ENCODE results near the gene FILIP1L. TPM values are rescaled to one million over a fixed set of nuclear protein-coding genes. Genes with fewer than 3 reads are reported as not detected.

FILIP1L gene
- total RNA-seq, 2 experiments from 2014 or later = 1.5 to 1.7 TPM

DNA sequence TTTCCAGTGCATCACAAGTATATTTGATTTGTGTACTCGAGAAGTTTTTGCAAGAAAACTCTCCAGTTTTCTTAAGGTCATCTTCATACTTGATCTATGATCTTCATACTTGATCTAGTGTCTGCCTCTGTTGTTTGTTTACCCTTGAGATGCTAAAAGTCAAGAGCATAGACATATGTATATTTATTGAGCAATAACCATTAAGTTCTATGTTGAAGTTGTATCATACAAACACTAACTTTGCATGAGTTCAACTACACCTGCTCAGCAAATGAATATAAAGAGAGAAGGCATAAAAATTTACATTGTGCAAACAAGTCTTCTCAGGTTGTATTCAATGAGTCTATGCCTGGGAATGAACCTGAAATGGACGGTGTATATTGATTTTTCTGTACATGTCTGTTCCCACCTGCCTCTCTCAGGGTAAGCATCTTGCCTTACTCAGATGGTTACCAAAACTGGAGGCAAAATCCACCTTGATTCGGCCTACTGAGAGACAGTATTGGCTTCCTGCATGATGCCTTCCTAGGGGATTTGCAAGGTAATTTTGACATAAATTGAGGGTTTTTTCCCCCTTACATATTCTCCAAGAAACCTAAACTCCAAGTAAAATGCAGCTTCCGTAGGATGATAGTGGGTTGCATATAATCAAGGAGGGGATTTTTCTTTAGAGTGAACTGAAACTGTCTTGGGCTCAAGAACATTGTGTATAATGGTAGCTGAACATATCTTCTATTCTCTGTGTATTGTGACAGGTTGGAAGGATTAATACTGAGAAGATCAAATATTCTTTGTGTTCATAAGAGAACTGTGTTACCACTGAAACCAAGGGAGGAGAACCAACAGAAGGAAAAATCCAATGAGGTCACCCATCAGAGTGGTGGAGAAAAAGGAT lies 110.4 kb downstream of the FILIP1L start:
- H3K9me3 Mint-ChIP-seq (ENCODE audit: insufficient read depth) = no peaks in the 10 kb centered on the region
- H3K4me3 Mint-ChIP-seq = no peak overlapping the region
- no peaks in the 10 kb centered on the region for H3K27me3 Mint-ChIP-seq (ENCODE audit: low read depth)
- H3K36me3 Mint-ChIP-seq (ENCODE audit: low read depth) = no peaks in the 10 kb centered on the region
- CTCF ChIA-PET = interaction anchor here (1.1 kb wide), 1 partner anchor 10 kb away, joined by 3 read pairs; no protein-coding TSS in a partner anchor
- POLR2A ChIA-PET = no interaction called here
- no peak for DNase-seq
- H3K27ac Mint-ChIP-seq = no peak overlapping the region
- H3K4me1 Mint-ChIP-seq (ENCODE audit: low read depth) = peaks cover 8% of the 10 kb centered on the region
- no peak for ATAC-seq

GRCh38 chr3:100002599-100003350 lies 111.5 kb downstream of the FILIP1L start:
- H3K27me3 Mint-ChIP-seq (ENCODE audit: low read depth) = no peaks in the 10 kb centered on the region
- POLR2A ChIA-PET = no interaction called here
- peaks cover 8% of the 10 kb centered on the region for H3K4me1 Mint-ChIP-seq (ENCODE audit: low read depth)
- no peak overlapping the region for H3K4me3 Mint-ChIP-seq
- H3K27ac Mint-ChIP-seq = no peak overlapping the region
- ATAC-seq = no peak
- H3K36me3 Mint-ChIP-seq (ENCODE audit: low read depth) = no peaks in the 10 kb centered on the region
- CTCF ChIA-PET = interaction anchor here (1.1 kb wide), 1 partner anchor 11 kb away, joined by 3 read pairs; no protein-coding TSS in a partner anchor
- DNase-seq = no peak
- H3K9me3 Mint-ChIP-seq (ENCODE audit: insufficient read depth) = no peaks in the 10 kb centered on the region

- ChIA-PET CTCF (no interaction called here), POLR2A (no interaction called here)
- Mint-ChIP-seq H3K9me3 (ENCODE audit: insufficient read depth) (no peaks in the 10 kb centered on the region), H3K27me3 (ENCODE audit: low read depth) (no peaks in the 10 kb centered on the region), H3K4me1 (ENCODE audit: low read depth) (peaks cover 8% of the 10 kb centered on the region), H3K4me3 (no peak overlapping the region), H3K36me3 (ENCODE audit: low read depth) (no peaks in the 10 kb centered on the region), H3K27ac (no peak overlapping the region)
- ATAC-seq (no peak), DNase-seq (no peak)
Observed at GRCh38 chr3:100001526-100002270, 112.6 kb downstream of the FILIP1L start.

- no peak for DNase-seq
- Mint-ChIP-seq H3K4me1 (ENCODE audit: low read depth) (peaks cover 8% of the 10 kb centered on the region), H3K27me3 (ENCODE audit: low read depth) (no peaks in the 10 kb centered on the region), H3K36me3 (ENCODE audit: low read depth) (no peaks in the 10 kb centered on the region), H3K27ac (no peak overlapping the region), H3K4me3 (no peak overlapping the region), H3K9me3 (ENCODE audit: insufficient read depth) (peaks cover 4% of the 10 kb centered on the region)
- CTCF ChIA-PET = no interaction called here
- ATAC-seq = no peak
- POLR2A ChIA-PET = no interaction called here
Observed at GRCh38 chr3:100001083-100001482, 113.2 kb downstream of the FILIP1L start.

GRCh38 chr3:99999536-99999935 lies 114.8 kb downstream of the FILIP1L start:
- DNase-seq = no peak
- no peak for ATAC-seq
- H3K27ac Mint-ChIP-seq = no peak overlapping the region
- H3K4me1 Mint-ChIP-seq (ENCODE audit: low read depth) = peaks cover 2% of the 10 kb centered on the region
- H3K36me3 Mint-ChIP-seq (ENCODE audit: low read depth) = peaks cover 6% of the 10 kb centered on the region
- ChIA-PET CTCF (no interaction called here), POLR2A (no interaction called here)
- no peaks in the 10 kb centered on the region for H3K27me3 Mint-ChIP-seq (ENCODE audit: low read depth)
- H3K9me3 Mint-ChIP-seq (ENCODE audit: insufficient read depth) = peaks cover 11% of the 10 kb centered on the region
- no peak overlapping the region for H3K4me3 Mint-ChIP-seq

GRCh38 chr3:99997293-99997692 lies 117.0 kb downstream of the FILIP1L start:
- Mint-ChIP-seq H3K4me1 (ENCODE audit: low read depth) (no peaks in the 10 kb centered on the region), H3K36me3 (ENCODE audit: low read depth) (peaks cover 12% of the 10 kb centered on the region), H3K27ac (no peak overlapping the region), H3K9me3 (ENCODE audit: insufficient read depth) (peaks cover 14% of the 10 kb centered on the region), H3K27me3 (ENCODE audit: low read depth) (no peaks in the 10 kb centered on the region), H3K4me3 (no peak overlapping the region)
- ChIA-PET CTCF (no interaction called here), POLR2A (no interaction called here)
- DNase-seq = no peak
- ATAC-seq = no peak

GRCh38 chr3:99990179-99990578 lies 124.1 kb downstream of the FILIP1L start:
- Mint-ChIP-seq H3K36me3 (ENCODE audit: low read depth) (peaks cover 9% of the 10 kb centered on the region), H3K9me3 (ENCODE audit: insufficient read depth) (peaks cover 6% of the 10 kb centered on the region), H3K4me3 (no peak overlapping the region), H3K27me3 (ENCODE audit: low read depth) (no peaks in the 10 kb centered on the region), H3K4me1 (ENCODE audit: low read depth) (no peaks in the 10 kb centered on the region), H3K27ac (no peak overlapping the region)
- ChIA-PET POLR2A (no interaction called here), CTCF (no interaction called here)
- no peak for ATAC-seq
- DNase-seq = no peak

GRCh38 chr3:99984668-99985067 lies 129.6 kb downstream of the FILIP1L start:
- POLR2A ChIA-PET = no interaction called here
- Mint-ChIP-seq H3K27ac (no peak overlapping the region), H3K9me3 (ENCODE audit: insufficient read depth) (no peaks in the 10 kb centered on the region), H3K4me1 (ENCODE audit: low read depth) (no peaks in the 10 kb centered on the region), H3K36me3 (ENCODE audit: low read depth) (no peaks in the 10 kb centered on the region), H3K4me3 (no peak overlapping the region), H3K27me3 (ENCODE audit: low read depth) (no peaks in the 10 kb centered on the region)
- CTCF ChIA-PET = no interaction called here
- DNase-seq = no peak
- no peak for ATAC-seq

DNA sequence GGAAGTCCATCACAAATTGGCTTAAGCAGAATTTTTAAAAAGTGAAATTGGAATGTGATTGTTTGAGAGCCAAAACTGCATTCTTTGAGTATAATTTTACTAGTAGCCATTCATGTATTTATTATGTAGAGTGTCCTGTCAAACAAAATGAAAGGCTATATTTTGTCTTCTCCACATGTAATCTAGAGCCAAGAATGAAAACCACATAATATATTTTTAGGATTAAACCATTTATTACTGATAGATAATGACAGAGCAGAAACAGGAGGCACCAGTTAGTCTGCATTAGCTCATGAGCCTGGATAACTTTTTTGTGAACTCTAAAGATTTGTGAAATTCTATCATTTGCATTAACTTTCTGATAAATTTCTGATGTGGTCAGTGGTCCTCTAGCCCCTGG lies 130.2 kb downstream of the FILIP1L start:
- no peaks in the 10 kb centered on the region for H3K36me3 Mint-ChIP-seq (ENCODE audit: low read depth)
- ChIA-PET CTCF (no interaction called here), POLR2A (interaction anchor here (0.7 kb wide), 1 partner anchor 75 kb away, joined by 3 read pairs; no protein-coding TSS in a partner anchor)
- H3K9me3 Mint-ChIP-seq (ENCODE audit: insufficient read depth) = no peaks in the 10 kb centered on the region
- no peak for ATAC-seq
- H3K4me1 Mint-ChIP-seq (ENCODE audit: low read depth) = no peaks in the 10 kb centered on the region
- H3K4me3 Mint-ChIP-seq = no peak overlapping the region
- H3K27ac Mint-ChIP-seq = no peak overlapping the region
- DNase-seq = no peak
- no peaks in the 10 kb centered on the region for H3K27me3 Mint-ChIP-seq (ENCODE audit: low read depth)

DNA sequence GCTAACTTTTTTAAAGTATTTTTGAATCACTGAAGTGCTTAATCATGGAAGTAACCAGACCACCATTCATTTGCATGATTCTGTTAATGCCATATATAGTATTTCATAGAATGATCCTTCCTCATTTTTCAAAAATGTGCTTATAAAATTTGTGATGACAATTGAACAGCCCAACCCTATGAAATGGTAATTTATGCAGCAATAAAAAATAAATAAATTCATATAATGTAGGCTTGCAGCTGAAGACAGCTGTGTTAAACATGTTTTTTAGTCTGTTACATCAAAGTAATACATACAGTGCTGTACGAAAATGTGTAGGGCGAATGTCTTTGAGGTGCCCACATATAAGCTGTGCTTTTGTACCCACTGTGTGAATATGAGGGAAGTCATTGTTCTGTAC lies 131.7 kb downstream of the FILIP1L start:
- ChIA-PET POLR2A (no interaction called here), CTCF (no interaction called here)
- ATAC-seq (no peak), DNase-seq (no peak)
- Mint-ChIP-seq H3K4me3 (no peak overlapping the region), H3K9me3 (ENCODE audit: insufficient read depth) (no peaks in the 10 kb centered on the region), H3K4me1 (ENCODE audit: low read depth) (no peaks in the 10 kb centered on the region), H3K27me3 (ENCODE audit: low read depth) (no peaks in the 10 kb centered on the region), H3K36me3 (ENCODE audit: low read depth) (no peaks in the 10 kb centered on the region), H3K27ac (no peak overlapping the region)

GRCh38 chr3:99981138-99981537 lies 133.2 kb downstream of the FILIP1L start:
- H3K9me3 Mint-ChIP-seq (ENCODE audit: insufficient read depth) = no peaks in the 10 kb centered on the region
- H3K4me1 Mint-ChIP-seq (ENCODE audit: low read depth) = no peaks in the 10 kb centered on the region
- no peaks in the 10 kb centered on the region for H3K36me3 Mint-ChIP-seq (ENCODE audit: low read depth)
- ChIA-PET POLR2A (no interaction called here), CTCF (no interaction called here)
- ATAC-seq (no peak), DNase-seq (no peak)
- no peak overlapping the region for H3K27ac Mint-ChIP-seq
- H3K27me3 Mint-ChIP-seq (ENCODE audit: low read depth) = no peaks in the 10 kb centered on the region
- no peak overlapping the region for H3K4me3 Mint-ChIP-seq

- Mint-ChIP-seq H3K9me3 (ENCODE audit: insufficient read depth) (no peaks in the 10 kb centered on the region), H3K27ac (no peak overlapping the region), H3K4me1 (ENCODE audit: low read depth) (no peaks in the 10 kb centered on the region), H3K27me3 (ENCODE audit: low read depth) (no peaks in the 10 kb centered on the region), H3K4me3 (no peak overlapping the region), H3K36me3 (ENCODE audit: low read depth) (no peaks in the 10 kb centered on the region)
- DNase-seq = no peak
- no peak for ATAC-seq
- CTCF ChIA-PET = no interaction called here
- POLR2A ChIA-PET = no interaction called here
Observed at GRCh38 chr3:99980606-99981005, 133.7 kb downstream of the FILIP1L start.
